Neural progenitor cell (in vitro differentiated cells): Measurements from ENCODE around the gene WSCD1.

Source experiments
- EZH2 ChIP-seq: fragments of 200-600 bp; sonication (generic); IDR thresholded peaks from 2 replicates; pipeline ENCODE4 v1.6.1; 2017; ENCODE audit warnings: antibody characterized with exemption, mild to moderate bottlenecking, moderate library complexity
- EZH2phosphoT487 ChIP-seq: fragments of 200-600 bp; sonication (generic); IDR thresholded peaks from 2 replicates; pipeline ENCODE4 v1.6.1; 2017; ENCODE audit warnings: antibody characterized with exemption
- TF ChIP-seq, protein P1 (sequence below): fragments of 200-600 bp; sonication (generic); IDR thresholded peaks from 2 replicates; pipeline ENCODE4 v1.5.1; 2017; ENCODE audit warnings: antibody characterized with exemption, mild to moderate bottlenecking

- TF ChIP-seq, protein P1, sequence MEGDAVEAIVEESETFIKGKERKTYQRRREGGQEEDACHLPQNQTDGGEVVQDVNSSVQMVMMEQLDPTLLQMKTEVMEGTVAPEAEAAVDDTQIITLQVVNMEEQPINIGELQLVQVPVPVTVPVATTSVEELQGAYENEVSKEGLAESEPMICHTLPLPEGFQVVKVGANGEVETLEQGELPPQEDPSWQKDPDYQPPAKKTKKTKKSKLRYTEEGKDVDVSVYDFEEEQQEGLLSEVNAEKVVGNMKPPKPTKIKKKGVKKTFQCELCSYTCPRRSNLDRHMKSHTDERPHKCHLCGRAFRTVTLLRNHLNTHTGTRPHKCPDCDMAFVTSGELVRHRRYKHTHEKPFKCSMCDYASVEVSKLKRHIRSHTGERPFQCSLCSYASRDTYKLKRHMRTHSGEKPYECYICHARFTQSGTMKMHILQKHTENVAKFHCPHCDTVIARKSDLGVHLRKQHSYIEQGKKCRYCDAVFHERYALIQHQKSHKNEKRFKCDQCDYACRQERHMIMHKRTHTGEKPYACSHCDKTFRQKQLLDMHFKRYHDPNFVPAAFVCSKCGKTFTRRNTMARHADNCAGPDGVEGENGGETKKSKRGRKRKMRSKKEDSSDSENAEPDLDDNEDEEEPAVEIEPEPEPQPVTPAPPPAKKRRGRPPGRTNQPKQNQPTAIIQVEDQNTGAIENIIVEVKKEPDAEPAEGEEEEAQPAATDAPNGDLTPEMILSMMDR: no peak
- TF ChIP-seq EZH2 (no peak), EZH2phosphoT487 (no peak)
Observed at GRCh38 chr17:6106212-6106611, 36.0 kb downstream of the WSCD1 start.
